Ascending aorta (tissue), 2 donors: ENCODE results near the gene NUMB. TPM values are rescaled to one million over a fixed set of nuclear protein-coding genes. Genes with fewer than 3 reads are reported as not detected.

Experiments used
- DNase-seq, 2 donors: peaks; one replicate each; pipeline ENCODE4 v3.0.0-alpha.2; 2019; ENCODE audit warnings: low spot score in 2 of 2
- H3K27ac ChIP-seq, 2 donors: fragments of 200-600 bp; sonication (generic); one replicate each; pipeline ENCODE4 v1.5.1; 2016 to 2017; ENCODE audit warnings: mild to moderate bottlenecking in 1 of 2
- H3K27me3 ChIP-seq: fragments of 200-600 bp; sonication (generic); one replicate; pipeline ENCODE4 v1.5.1; 2017
- H3K36me3 ChIP-seq, 2 donors: fragments of 200-600 bp; sonication (generic); one replicate each; pipeline ENCODE4 v1.5.1; 2016
- H3K4me1 ChIP-seq, 2 donors: fragments of 200-600 bp; sonication (generic); one replicate each; pipeline ENCODE4 v1.5.1; 2016 to 2017; ENCODE audit warnings: mild to moderate bottlenecking in 1 of 2
- H3K4me3 ChIP-seq, 2 donors: fragments of 200-600 bp; sonication (generic); one replicate each; pipeline ENCODE4 v1.5.1; 2016 to 2017; ENCODE audit warnings: mild to moderate bottlenecking in 1 of 2
- H3K9me3 ChIP-seq, 2 donors: fragments of 200-600 bp; sonication (generic); one replicate each; pipeline ENCODE4 v1.5.1; 2016
- CTCF ChIP-seq, 3 experiments: fragments of 200-600 bp in 2 of 3; fragments of 450-650 bp in 1 of 3; sonication (generic) in 2 of 3; IDR thresholded peaks; one replicate each; pipeline ENCODE4 v1.5.1; 2016 to 2019; ENCODE audit warnings: antibody characterized with exemption in 3 of 3, mild to moderate bottlenecking in 1 of 3, moderate library complexity in 1 of 3
- intact Hi-C: fragments of 100-400 bp; cut with DNase I; formaldehyde crosslinking; loops from one replicate; pipeline ENCODE4 v1.15.1; 2023
- total RNA-seq: library from RNA; depleted of rRNA; stranded (reverse); fragments of >200 nt; gene quantifications from one replicate; pipeline ENCODE4 v1.1.0, GENCODE V29; 2016

The NUMB gene
- total RNA-seq, 1 donor from 2014 or later: 20.1 TPM

GRCh38 chr14:73246387-73247150, 211.8 kb downstream of the NUMB start:
- H3K36me3 ChIP-seq: no peaks in the 10 kb centered on the region
- no peaks in the 10 kb centered on the region for H3K27me3 ChIP-seq
- H3K27ac ChIP-seq: no peak overlapping the region
- no peak for DNase-seq
- peak overlapping the region; percentile 65 to 67 for H3K4me3 ChIP-seq
- H3K4me1 ChIP-seq: peaks cover 0 to 3% of the 10 kb centered on the region in 2 donors
- intact Hi-C loops: no loop called here
- no peaks in the 10 kb centered on the region for H3K9me3 ChIP-seq
- TF ChIP-seq CTCF (IDR thresholded peaks at IDR 0.05): no peak

- no peaks in the 10 kb centered on the region for H3K27me3 ChIP-seq
- peak in 1 of 2 donors; percentile 80 for DNase-seq
- no peaks in the 10 kb centered on the region for H3K9me3 ChIP-seq
- no peaks in the 10 kb centered on the region for H3K36me3 ChIP-seq
- intact Hi-C loops: no loop called here
- no peak for TF ChIP-seq CTCF (IDR thresholded peaks at IDR 0.05)
- peak overlapping the region; percentile 65 to 67 for H3K4me3 ChIP-seq
- H3K27ac ChIP-seq: no peak overlapping the region
- peaks cover 0 to 3% of the 10 kb centered on the region in 2 donors for H3K4me1 ChIP-seq
Observed at GRCh38 chr14:73245480-73246325, 212.6 kb downstream of the NUMB start.

GRCh38 chr14:73244541-73245290, 213.6 kb downstream of the NUMB start:
- TF ChIP-seq CTCF (IDR thresholded peaks at IDR 0.05): no peak
- intact Hi-C loops: no loop called here
- peaks cover 3 to 8% of the 10 kb centered on the region in 2 donors for H3K4me1 ChIP-seq
- H3K27me3 ChIP-seq: peaks cover 5% of the 10 kb centered on the region
- DNase-seq: no peak
- H3K36me3 ChIP-seq: no peaks in the 10 kb centered on the region
- no peak overlapping the region for H3K27ac ChIP-seq
- H3K4me3 ChIP-seq: no peak overlapping the region
- H3K9me3 ChIP-seq: no peaks in the 10 kb centered on the region

- TF ChIP-seq CTCF (IDR thresholded peaks at IDR 0.05): no peak
- peaks cover 5% of the 10 kb centered on the region for H3K27me3 ChIP-seq
- H3K9me3 ChIP-seq: no peaks in the 10 kb centered on the region
- no peak overlapping the region for H3K27ac ChIP-seq
- H3K4me3 ChIP-seq: no peak overlapping the region
- no peaks in the 10 kb centered on the region for H3K36me3 ChIP-seq
- peaks cover 10 to 16% of the 10 kb centered on the region in 2 donors for H3K4me1 ChIP-seq
- intact Hi-C loops: no loop called here
- DNase-seq: no peak
Observed at GRCh38 chr14:73243748-73244147, 214.6 kb downstream of the NUMB start.

- Histone ChIP-seq H3K9me3 (no peaks in the 10 kb centered on the region), H3K4me3 (no peak overlapping the region), H3K27ac (no peak overlapping the region), H3K4me1 (peaks cover 15 to 20% of the 10 kb centered on the region in 2 donors), H3K27me3 (peaks cover 5% of the 10 kb centered on the region), H3K36me3 (no peaks in the 10 kb centered on the region)
- no peak for DNase-seq
- no peak for TF ChIP-seq CTCF (IDR thresholded peaks at IDR 0.05)
- intact Hi-C loops: no loop called here
Observed at GRCh38 chr14:73243341-73243740, 215.0 kb downstream of the NUMB start.
